Stimulated activated CD4-positive, alpha-beta T cell treated with anti-CD3 and anti-CD28 coated beads, TNF-alpha, amount 100 ng/mL, for 48 hours (primary cell): ENCODE measurements around the gene CEP112.
"Not testable (repeated sequence)": the region's sequence is repeated elsewhere in the genome, so short reads cannot be mapped to it uniquely, and the experiment has no call there.

ENCODE experiments used
- DNase-seq, 3 donors: peaks; one replicate each; pipeline ENCODE4 v3.0.0-alpha.2; 2020; ENCODE audit warnings: low read depth in 3 of 3

CEP112 gene

GRCh38 chr17:65892912-65893377 lies 299.0 kb downstream of the CEP112 start:
- no peak for DNase-seq

GRCh38 chr17:65891231-65891735 lies 300.6 kb downstream of the CEP112 start:
- DNase-seq: no peak

GRCh38 chr17:65888649-65889048 lies 303.3 kb downstream of the CEP112 start:
- no peak for DNase-seq

- no peak for DNase-seq
Measured at GRCh38 chr17:65886315-65887245, 305.4 kb downstream of the CEP112 start.

GRCh38 chr17:65885541-65886312 lies 306.2 kb downstream of the CEP112 start:
- no peak for DNase-seq

GRCh38 chr17:65876985-65877384 lies 314.9 kb downstream of the CEP112 start:
- DNase-seq: no peak

- no peak for DNase-seq
Measured at GRCh38 chr17:65868881-65869280, 323.1 kb downstream of the CEP112 start.

- no peak for DNase-seq
Measured at GRCh38 chr17:65867014-65867413, 324.9 kb downstream of the CEP112 start.

GRCh38 chr17:65865715-65866425 lies 326.1 kb downstream of the CEP112 start:
- DNase-seq: no peak

- no peak for DNase-seq
Measured at GRCh38 chr17:65864394-65864793, 327.5 kb downstream of the CEP112 start.

GRCh38 chr17:65857718-65858117 lies 334.2 kb downstream of the CEP112 start:
- DNase-seq: no peak

- no peak for DNase-seq
Measured at GRCh38 chr17:65856865-65857264, 335.1 kb downstream of the CEP112 start.

GRCh38 chr17:65855675-65856074 lies 336.3 kb downstream of the CEP112 start:
- DNase-seq: no peak

- DNase-seq: no peak
Measured at GRCh38 chr17:65855245-65855644, 336.7 kb downstream of the CEP112 start.

- DNase-seq: no peak
Measured at GRCh38 chr17:65853816-65854215, 338.1 kb downstream of the CEP112 start.

GRCh38 chr17:65852911-65853310 lies 339.0 kb downstream of the CEP112 start:
- DNase-seq: no peak

- no peak for DNase-seq
Measured at GRCh38 chr17:65851965-65852736, 339.8 kb downstream of the CEP112 start.

- DNase-seq: no peak
Measured at GRCh38 chr17:65850486-65850885, 341.4 kb downstream of the CEP112 start.

- no peak for DNase-seq
Measured at GRCh38 chr17:65848751-65849150, 343.2 kb downstream of the CEP112 start.

- DNase-seq: no peak
Measured at GRCh38 chr17:65841089-65841488, 350.8 kb downstream of the CEP112 start.

- DNase-seq: not testable (repeated sequence)
Measured at GRCh38 chr17:65837232-65837631, 354.7 kb downstream of the CEP112 start.
